HL-60 (cell line): ENCODE data around the gene TRABD.

Experiments
- DNase-seq, 2 experiments: peaks; one replicate each; pipeline ENCODE4 v3.0.0-alpha.2; 2010 to 2020; ENCODE audit warnings: low read depth in 1 of 2, low spot score in 1 of 2
- H3K27ac ChIP-seq: fragments of 250-450 bp; sonication (Bioruptor Pico); replicated peaks from 2 replicates; pipeline ENCODE4 v1.5.1; 2020; ENCODE audit warnings: mild to moderate bottlenecking, moderate library complexity
- H3K27me3 ChIP-seq: fragments of 250-450 bp; sonication (Bioruptor Pico); 2 replicates; pipeline ENCODE4 v1.5.1; 2021; ENCODE audit warnings: mild to moderate bottlenecking, moderate library complexity; ENCODE audit not compliant: insufficient read depth, poor library complexity, severe bottlenecking
- H3K4me3 ChIP-seq: replicated peaks from 2 replicates; pipeline ENCODE4 v1.5.1; 2011; ENCODE audit warnings: mild to moderate bottlenecking, control low read depth, low read length; ENCODE audit not compliant: insufficient read depth
- CTCF ChIP-seq: IDR thresholded peaks from one replicate; pipeline ENCODE4 v1.5.1; 2011; ENCODE audit warnings: low read length, control low read depth, inconsistent platforms; ENCODE audit not compliant: insufficient read depth
- GABPA ChIP-seq: IDR thresholded peaks from 2 replicates; pipeline ENCODE4 v1.6.1; 2012; ENCODE audit warnings: low read depth
- POLR2AphosphoS5 ChIP-seq: IDR thresholded peaks from 2 replicates; pipeline ENCODE4 v1.6.1; 2012; ENCODE audit warnings: low read depth
- REST ChIP-seq: IDR thresholded peaks from 2 replicates; pipeline ENCODE4 v1.6.1; 2012; ENCODE audit warnings: low read depth; ENCODE audit not compliant: insufficient replicate concordance
- SPI1 ChIP-seq: IDR thresholded peaks from 2 replicates; pipeline ENCODE4 v1.6.1; 2012; ENCODE audit warnings: low read depth, mild to moderate bottlenecking, borderline replicate concordance

TRABD gene

GRCh38 chr22:50242406-50242949 is 56.8 kb downstream of the TRABD start:
- Histone ChIP-seq H3K27me3 (no peaks in the 10 kb centered on the region), H3K4me3 (peak overlapping the region; percentile 96), H3K27ac (peak overlapping the region; percentile 82; the same call in 1 of the 2 replicates)
- DNase-seq = no peak
- no peak for TF ChIP-seq GABPA
- TF ChIP-seq CTCF = no peak
- TF ChIP-seq REST = no peak
- no peak for TF ChIP-seq SPI1
- no peak for TF ChIP-seq POLR2AphosphoS5

GRCh38 chr22:50243685-50244419 is 58.1 kb downstream of the TRABD start:
- peak overlapping the region; percentile 82 for H3K27ac ChIP-seq
- H3K4me3 ChIP-seq = peak overlapping the region; percentile 96
- TF ChIP-seq CTCF = no peak
- TF ChIP-seq GABPA = no peak; the same call in 1 of the 2 replicates
- no peak for TF ChIP-seq POLR2AphosphoS5
- TF ChIP-seq REST = no peak
- TF ChIP-seq SPI1 = no peak
- peak in 1 of 2 experiments; percentile 50 for DNase-seq
- no peaks in the 10 kb centered on the region for H3K27me3 ChIP-seq

GRCh38 chr22:50244420-50245213 is 58.9 kb downstream of the TRABD start, which contains the start of gene TUBGCP6:
Gene TUBGCP6 (minus strand): TSS chr22:50245023. CDS start chr22:50244459, 564 bp downstream.
- TF ChIP-seq REST (no peak), POLR2AphosphoS5 (peak; percentile 87), CTCF (no peak), GABPA (peak; percentile 93), SPI1 (no peak)
- DNase-seq = peak; percentile 84 to 92
- Histone ChIP-seq H3K4me3 (peak within 1 kb of the TSS; percentile 96), H3K27me3 (no peaks in the 10 kb centered on the region), H3K27ac (peak within 1 kb of the TSS; percentile 82)
